ENCODE results near the gene BCL2L13. TPM values are rescaled to one million over a fixed set of nuclear protein-coding genes. Genes with fewer than 3 reads are reported as not detected.
"Not testable (repeated sequence)": the region's sequence is repeated elsewhere in the genome, so short reads cannot be mapped to it uniquely, and the experiment has no call there.

BCL2L13 gene
- total and polyA plus RNA-seq, 3 donors from 2014 or later = 60.1 to 80.2 (median 74.1) TPM

GRCh38 chr22:17694752-17695151, 56.2 kb downstream of the BCL2L13 start:
- intact Hi-C loops (cut with DNase I; ENCODE audit: low total_unique reads) = no loop called here
- no peak for TF ChIP-seq POLR2A (IDR thresholded peaks at IDR 0.05)
- TF ChIP-seq CTCF (IDR thresholded peaks at IDR 0.05) = no peak
- H3K36me3 ChIP-seq (ENCODE audit: low read depth, missing control alignments) = no peaks in the 10 kb centered on the region
- no peak overlapping the region for H3K4me3 ChIP-seq
- 90 to 95% methylated on average over 6 of the region's 6 CpGs for WGBS, 2 donors
- no peak overlapping the region for H3K27ac ChIP-seq
- H3K4me1 ChIP-seq = no peaks in the 10 kb centered on the region
- no peaks in the 10 kb centered on the region for H3K27me3 ChIP-seq
- H3K9me3 ChIP-seq = no peaks in the 10 kb centered on the region
- DNase-seq = no peak

DNA sequence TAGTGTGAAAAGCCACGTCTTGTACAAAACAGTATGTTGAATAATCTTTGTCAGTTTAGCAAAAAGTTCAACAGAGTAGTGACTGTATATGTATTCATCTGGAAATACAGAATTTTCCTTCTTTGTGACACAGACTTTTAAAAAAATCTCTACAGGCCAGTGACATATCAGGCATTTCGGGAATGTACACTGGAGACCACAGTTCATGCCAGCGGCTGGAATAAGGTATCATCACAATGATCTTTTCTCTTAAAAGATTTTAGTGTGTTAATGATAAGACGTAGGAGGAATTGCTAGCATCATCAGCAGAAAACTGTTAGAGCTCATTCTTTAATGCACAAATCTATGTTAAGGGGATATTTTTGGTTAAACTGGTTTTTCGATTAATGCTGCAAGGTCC, 57.4 kb downstream of the BCL2L13 start:
- H3K4me3 ChIP-seq = no peak overlapping the region
- no peaks in the 10 kb centered on the region for H3K9me3 ChIP-seq
- H3K27me3 ChIP-seq = no peaks in the 10 kb centered on the region
- intact Hi-C loops (cut with DNase I; ENCODE audit: low total_unique reads) = no loop called here
- no peaks in the 10 kb centered on the region for H3K36me3 ChIP-seq (ENCODE audit: low read depth, missing control alignments)
- H3K4me1 ChIP-seq = no peaks in the 10 kb centered on the region
- TF ChIP-seq CTCF (IDR thresholded peaks at IDR 0.05) (no peak), POLR2A (IDR thresholded peaks at IDR 0.05) (no peak)
- WGBS, 2 donors = 88 to 92% methylated on average over 5 of the region's 5 CpGs
- no peak overlapping the region for H3K27ac ChIP-seq
- DNase-seq = no peak

DNA sequence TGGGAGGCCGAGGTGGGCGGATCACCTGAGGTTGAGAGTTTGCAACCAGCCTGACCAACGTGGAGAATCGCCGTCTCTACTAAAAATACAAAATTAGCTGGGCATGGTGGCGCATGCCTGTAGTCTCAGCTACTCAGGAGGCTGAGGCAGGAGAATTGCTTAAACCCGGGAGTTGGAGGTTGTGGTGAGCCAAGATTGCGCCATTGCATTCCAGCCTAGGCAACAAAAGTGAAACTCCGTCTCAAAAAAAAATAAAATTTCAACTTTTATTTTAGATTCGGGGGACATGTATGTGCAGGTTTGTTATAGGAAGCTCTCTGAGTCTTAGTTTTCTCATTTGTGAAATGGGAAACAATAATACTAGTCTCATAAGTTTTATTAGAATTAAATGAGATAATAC, 58.6 kb downstream of the BCL2L13 start:
- H3K4me3 ChIP-seq; intact Hi-C loops (cut with DNase I; ENCODE audit: low total_unique reads); H3K36me3 ChIP-seq (ENCODE audit: low read depth, missing control alignments); H3K4me1 ChIP-seq; H3K27me3 ChIP-seq; H3K9me3 ChIP-seq; H3K27ac ChIP-seq; DNase-seq: not testable (repeated sequence)
- WGBS, 2 donors = 90 to 91% methylated on average over 10 of the region's 10 CpGs

GRCh38 chr22:17698276-17698675, 59.7 kb downstream of the BCL2L13 start:
- H3K9me3 ChIP-seq; H3K36me3 ChIP-seq (ENCODE audit: low read depth, missing control alignments); DNase-seq; H3K27ac ChIP-seq; H3K4me3 ChIP-seq; H3K27me3 ChIP-seq; intact Hi-C loops (cut with DNase I; ENCODE audit: low total_unique reads); H3K4me1 ChIP-seq: not testable (repeated sequence)
- WGBS, 2 donors = 97 to 100% methylated on average over 3 of the region's 3 CpGs

DNA sequence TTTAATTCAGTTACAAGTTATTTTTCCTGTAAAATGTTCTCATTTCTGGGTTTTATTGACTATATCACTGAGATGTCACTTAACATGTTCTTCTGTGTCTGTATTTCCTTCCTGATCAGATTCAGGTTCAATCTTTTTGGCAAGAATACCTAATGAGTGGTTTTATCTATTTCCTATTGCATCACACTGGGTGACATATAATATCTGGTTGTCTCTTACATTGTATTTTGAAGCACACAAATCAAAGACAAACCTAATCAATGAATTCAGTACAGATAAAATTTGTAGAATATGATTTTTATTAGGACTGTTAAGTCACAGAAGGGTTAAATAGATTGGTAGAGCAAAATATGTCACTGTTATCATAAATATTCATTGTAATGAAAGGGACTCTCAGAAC, 60.4 kb downstream of the BCL2L13 start:
- DNase-seq = no peak
- no peaks in the 10 kb centered on the region for H3K36me3 ChIP-seq (ENCODE audit: low read depth, missing control alignments)
- no peaks in the 10 kb centered on the region for H3K27me3 ChIP-seq
- TF ChIP-seq POLR2A (IDR thresholded peaks at IDR 0.05) (no peak), CTCF (IDR thresholded peaks at IDR 0.05) (no peak)
- H3K27ac ChIP-seq = no peak overlapping the region
- no peaks in the 10 kb centered on the region for H3K9me3 ChIP-seq
- intact Hi-C loops (cut with DNase I; ENCODE audit: low total_unique reads) = no loop called here
- H3K4me3 ChIP-seq = no peak overlapping the region
- no peaks in the 10 kb centered on the region for H3K4me1 ChIP-seq

- no peaks in the 10 kb centered on the region for H3K9me3 ChIP-seq
- intact Hi-C loops (cut with DNase I; ENCODE audit: low total_unique reads) = no loop called here
- H3K27ac ChIP-seq = no peak overlapping the region
- TF ChIP-seq POLR2A (IDR thresholded peaks at IDR 0.05) (no peak), CTCF (IDR thresholded peaks at IDR 0.05) (no peak)
- no peak overlapping the region for H3K4me3 ChIP-seq
- H3K27me3 ChIP-seq = no peaks in the 10 kb centered on the region
- H3K4me1 ChIP-seq = no peaks in the 10 kb centered on the region
- no peak for DNase-seq
- H3K36me3 ChIP-seq (ENCODE audit: low read depth, missing control alignments) = no peaks in the 10 kb centered on the region
- WGBS, 2 donors = 84 to 85% methylated on average over 7 of the region's 7 CpGs
Observed at GRCh38 chr22:17699696-17700340, 61.3 kb downstream of the BCL2L13 start.
